ENCODE results near the gene ATP8B4.

The ATP8B4 gene

DNA sequence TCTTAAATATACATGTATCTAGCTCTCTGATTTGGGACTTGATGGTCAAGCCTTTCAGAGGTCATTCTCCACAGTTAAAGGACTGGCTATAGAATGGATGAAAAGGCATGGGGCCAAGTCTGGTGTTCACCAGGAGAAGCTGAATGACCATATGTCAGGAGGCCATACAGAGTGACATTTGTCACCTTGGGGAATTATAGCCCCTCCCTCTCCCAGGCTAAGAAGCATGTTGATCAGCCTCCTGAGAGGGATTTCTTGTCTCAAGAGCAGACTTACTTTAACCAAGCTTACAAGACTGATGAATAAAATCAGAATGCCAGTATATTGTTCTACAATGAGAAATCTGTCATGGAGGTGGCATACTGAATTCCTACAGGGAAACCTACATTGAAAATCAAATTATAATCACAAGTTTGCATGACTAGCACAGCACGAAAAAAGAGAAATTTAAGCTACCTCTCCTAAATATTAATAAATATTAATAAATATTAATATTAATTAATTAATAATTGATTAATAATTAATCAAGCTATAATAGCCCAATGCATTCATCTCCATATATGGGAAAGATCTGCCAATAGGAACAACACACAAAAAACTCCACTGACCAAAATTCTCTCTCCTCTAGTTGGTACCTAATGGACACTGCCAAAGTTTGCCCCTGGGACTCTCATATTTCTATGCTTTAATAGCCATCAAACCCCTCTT is 47.3 kb downstream of the ATP8B4 start:
- no peaks in the 10 kb centered on the region for H3K4me1 ChIP-seq (ENCODE audit: control insufficient read depth, insufficient read depth, low read length)
- no peaks in the 10 kb centered on the region for H3K9me3 ChIP-seq (replicated peaks; ENCODE audit: low read length)
- no peak overlapping the region for H3K4me2 ChIP-seq (ENCODE audit: low read length)
- H3K27me3 ChIP-seq (ENCODE audit: control insufficient read depth, insufficient read depth, low read length), result no peaks in the 10 kb centered on the region
- H3K4me3 ChIP-seq (ENCODE audit: low read length), result no peak overlapping the region
- no peaks in the 10 kb centered on the region for H3K36me3 ChIP-seq (ENCODE audit: insufficient read depth, low read length)
- H3K9ac ChIP-seq (ENCODE audit: low read depth, low read length), result no peak overlapping the region

DNA sequence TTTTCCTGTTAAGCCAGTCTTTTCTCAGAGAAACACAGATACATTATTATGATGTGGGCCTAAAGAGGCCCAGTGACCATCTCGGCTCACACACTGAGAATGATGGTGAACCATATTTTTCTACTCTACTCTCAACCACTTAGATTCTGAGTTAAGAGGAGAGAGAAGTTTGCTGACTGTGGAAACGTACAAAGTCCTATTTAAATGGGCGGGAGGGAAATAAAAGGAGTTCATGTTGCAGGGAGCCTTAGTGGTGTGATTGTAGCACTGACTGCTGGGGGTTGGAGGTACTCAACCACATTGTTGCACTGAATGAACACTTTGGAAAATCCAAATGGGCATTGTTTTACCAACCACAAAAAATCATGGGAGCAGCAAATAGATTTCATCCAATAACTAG is 51.0 kb downstream of the ATP8B4 start:
- Histone ChIP-seq H3K4me3 (ENCODE audit: low read length) (no peak overlapping the region), H3K9ac (ENCODE audit: low read depth, low read length) (no peak overlapping the region), H3K4me1 (ENCODE audit: control insufficient read depth, insufficient read depth, low read length) (no peaks in the 10 kb centered on the region), H3K9me3 (replicated peaks; ENCODE audit: low read length) (no peaks in the 10 kb centered on the region), H3K27me3 (ENCODE audit: control insufficient read depth, insufficient read depth, low read length) (no peaks in the 10 kb centered on the region), H3K36me3 (ENCODE audit: insufficient read depth, low read length) (no peaks in the 10 kb centered on the region), H3K4me2 (ENCODE audit: low read length) (no peak overlapping the region)

DNA sequence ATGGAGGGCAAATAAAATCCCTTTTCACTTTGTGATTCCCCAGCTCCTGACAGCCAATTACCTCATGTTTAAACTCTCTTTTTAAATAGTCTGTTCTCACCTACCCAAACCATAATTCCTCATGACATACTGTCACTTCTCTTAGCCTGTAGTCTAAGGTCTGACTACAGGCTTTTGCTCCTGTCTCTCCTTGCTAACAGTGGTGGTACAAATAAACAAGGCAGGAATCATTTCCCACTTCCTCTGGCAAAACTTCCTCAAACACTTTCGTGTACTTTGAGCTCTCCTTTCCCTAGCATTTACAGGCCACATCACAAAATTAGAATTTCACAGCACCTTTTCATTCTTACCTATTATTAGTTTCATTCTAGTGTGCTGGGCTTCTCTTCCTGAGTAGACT is 51.8 kb downstream of the ATP8B4 start:
- Histone ChIP-seq H3K36me3 (ENCODE audit: insufficient read depth, low read length) (no peaks in the 10 kb centered on the region), H3K9me3 (replicated peaks; ENCODE audit: low read length) (no peaks in the 10 kb centered on the region), H3K4me1 (ENCODE audit: control insufficient read depth, insufficient read depth, low read length) (no peaks in the 10 kb centered on the region), H3K4me2 (ENCODE audit: low read length) (no peak overlapping the region), H3K4me3 (ENCODE audit: low read length) (no peak overlapping the region), H3K27me3 (ENCODE audit: control insufficient read depth, insufficient read depth, low read length) (no peaks in the 10 kb centered on the region), H3K9ac (ENCODE audit: low read depth, low read length) (no peak overlapping the region)

DNA sequence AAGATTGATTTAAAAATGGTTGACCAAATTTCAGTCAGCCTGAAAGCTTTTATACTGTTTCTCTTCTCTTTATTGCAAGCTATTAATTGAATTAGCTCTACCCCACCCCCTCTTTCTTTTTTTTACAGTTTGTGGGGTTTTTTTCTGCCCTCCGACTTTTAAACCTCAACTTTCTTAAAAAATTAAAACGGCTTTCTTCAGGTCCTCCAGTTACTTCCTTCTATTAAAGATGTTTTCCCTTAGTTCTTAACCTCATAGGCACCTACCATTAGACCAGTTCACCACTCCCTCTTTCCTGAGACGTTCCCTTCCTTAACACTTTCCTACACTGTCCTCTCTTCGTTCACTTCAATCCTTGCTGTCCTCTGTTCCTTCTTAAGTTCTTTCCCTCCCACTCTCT is 52.4 kb downstream of the ATP8B4 start:
- Histone ChIP-seq H3K27me3 (ENCODE audit: control insufficient read depth, insufficient read depth, low read length) (no peaks in the 10 kb centered on the region), H3K4me1 (ENCODE audit: control insufficient read depth, insufficient read depth, low read length) (no peaks in the 10 kb centered on the region), H3K9ac (ENCODE audit: low read depth, low read length) (no peak overlapping the region), H3K4me2 (ENCODE audit: low read length) (no peak overlapping the region), H3K36me3 (ENCODE audit: insufficient read depth, low read length) (no peaks in the 10 kb centered on the region), H3K4me3 (ENCODE audit: low read length) (no peak overlapping the region), H3K9me3 (replicated peaks; ENCODE audit: low read length) (no peaks in the 10 kb centered on the region)

DNA sequence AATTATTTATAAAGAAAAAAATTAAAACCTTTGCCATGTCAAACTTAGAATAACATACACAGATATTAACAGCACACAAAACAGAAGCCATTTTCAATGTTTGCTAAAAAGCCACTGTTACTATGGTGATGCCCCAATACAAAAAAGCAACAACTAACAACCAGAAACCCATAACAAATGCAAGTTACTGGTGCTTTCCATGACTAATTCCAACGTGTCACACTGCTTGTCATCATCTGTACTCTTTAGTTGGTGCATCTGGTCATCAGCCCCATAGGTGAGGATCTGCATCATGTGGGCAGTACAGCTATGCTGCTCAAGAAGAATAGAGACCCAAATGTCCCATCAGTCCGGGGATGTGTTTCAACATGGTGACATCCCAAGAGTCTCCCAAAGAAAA is 52.8 kb downstream of the ATP8B4 start:
- no peaks in the 10 kb centered on the region for H3K36me3 ChIP-seq (ENCODE audit: insufficient read depth, low read length)
- H3K9me3 ChIP-seq (replicated peaks; ENCODE audit: low read length), result no peaks in the 10 kb centered on the region
- H3K27me3 ChIP-seq (ENCODE audit: control insufficient read depth, insufficient read depth, low read length), result no peaks in the 10 kb centered on the region
- H3K9ac ChIP-seq (ENCODE audit: low read depth, low read length), result no peak overlapping the region
- no peak overlapping the region for H3K4me3 ChIP-seq (ENCODE audit: low read length)
- H3K4me1 ChIP-seq (ENCODE audit: control insufficient read depth, insufficient read depth, low read length), result no peaks in the 10 kb centered on the region
- H3K4me2 ChIP-seq (ENCODE audit: low read length), result no peak overlapping the region

DNA sequence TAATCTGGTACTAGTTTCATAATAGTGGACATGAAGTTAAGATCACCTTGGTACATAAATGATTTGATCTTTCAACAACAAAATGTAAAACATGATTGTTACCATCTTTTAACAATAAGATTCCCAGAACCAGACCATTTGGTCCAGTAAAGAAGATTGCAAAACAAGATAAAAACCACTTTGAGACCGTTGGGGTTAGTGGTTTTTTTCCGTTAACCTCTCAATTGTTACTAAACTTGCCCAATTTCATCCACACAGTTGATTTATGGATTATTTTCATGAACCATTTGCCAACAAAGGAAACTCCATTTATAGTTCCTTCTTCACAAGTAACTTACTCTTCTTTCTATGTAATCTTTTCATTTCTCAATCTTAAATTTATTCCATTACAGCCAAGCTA is 53.8 kb downstream of the ATP8B4 start:
- H3K27me3 ChIP-seq (ENCODE audit: control insufficient read depth, insufficient read depth, low read length), result no peaks in the 10 kb centered on the region
- no peaks in the 10 kb centered on the region for H3K36me3 ChIP-seq (ENCODE audit: insufficient read depth, low read length)
- H3K9ac ChIP-seq (ENCODE audit: low read depth, low read length), result no peak overlapping the region
- no peak overlapping the region for H3K4me2 ChIP-seq (ENCODE audit: low read length)
- no peaks in the 10 kb centered on the region for H3K4me1 ChIP-seq (ENCODE audit: control insufficient read depth, insufficient read depth, low read length)
- H3K9me3 ChIP-seq (replicated peaks; ENCODE audit: low read length), result no peaks in the 10 kb centered on the region
- no peak overlapping the region for H3K4me3 ChIP-seq (ENCODE audit: low read length)

DNA sequence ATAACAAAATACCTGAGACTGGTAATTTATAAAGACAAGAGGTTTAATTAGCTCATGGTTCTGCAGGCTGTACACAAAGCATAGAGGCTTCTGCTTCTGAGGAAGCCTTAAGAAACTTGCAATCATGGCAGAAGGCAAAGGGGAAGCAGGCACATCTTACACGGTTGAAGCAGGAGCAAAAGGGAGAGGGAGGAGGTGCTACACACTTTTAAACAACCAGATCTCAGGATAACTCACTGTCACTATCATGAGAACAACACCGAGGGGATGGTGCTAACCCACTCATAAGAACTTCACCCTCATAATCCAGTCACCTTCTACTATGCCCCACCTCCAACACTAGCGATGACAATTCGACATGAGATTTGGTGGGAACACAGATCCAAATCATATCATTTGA is 54.4 kb downstream of the ATP8B4 start:
- no peaks in the 10 kb centered on the region for H3K4me1 ChIP-seq (ENCODE audit: control insufficient read depth, insufficient read depth, low read length)
- H3K4me2 ChIP-seq (ENCODE audit: low read length), result no peak overlapping the region
- H3K4me3 ChIP-seq (ENCODE audit: low read length), result no peak overlapping the region
- no peaks in the 10 kb centered on the region for H3K27me3 ChIP-seq (ENCODE audit: control insufficient read depth, insufficient read depth, low read length)
- no peak overlapping the region for H3K9ac ChIP-seq (ENCODE audit: low read depth, low read length)
- no peaks in the 10 kb centered on the region for H3K36me3 ChIP-seq (ENCODE audit: insufficient read depth, low read length)
- H3K9me3 ChIP-seq (replicated peaks; ENCODE audit: low read length), result no peaks in the 10 kb centered on the region

DNA sequence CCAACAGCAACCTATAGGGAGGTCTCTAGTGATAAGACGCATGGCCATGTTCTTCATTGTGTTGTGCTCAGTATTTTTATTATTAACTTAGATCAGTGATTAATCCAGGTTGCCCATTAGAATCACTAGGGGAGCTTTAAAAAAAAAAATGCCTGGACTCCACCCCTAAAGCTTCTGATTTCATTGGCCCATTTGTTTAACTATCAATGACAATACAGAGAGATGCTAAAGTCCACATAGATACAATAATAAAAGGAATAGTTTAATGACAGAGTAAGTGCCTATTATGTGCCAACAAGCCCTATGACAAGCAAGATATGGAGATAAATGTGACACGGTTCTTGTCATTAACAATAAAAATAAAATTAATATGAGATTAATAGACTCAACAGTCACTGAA is 55.8 kb downstream of the ATP8B4 start:
- no peak overlapping the region for H3K4me3 ChIP-seq (ENCODE audit: low read length)
- no peaks in the 10 kb centered on the region for H3K4me1 ChIP-seq (ENCODE audit: control insufficient read depth, insufficient read depth, low read length)
- no peaks in the 10 kb centered on the region for H3K9me3 ChIP-seq (replicated peaks; ENCODE audit: low read length)
- H3K27me3 ChIP-seq (ENCODE audit: control insufficient read depth, insufficient read depth, low read length), result no peaks in the 10 kb centered on the region
- no peak overlapping the region for H3K4me2 ChIP-seq (ENCODE audit: low read length)
- H3K36me3 ChIP-seq (ENCODE audit: insufficient read depth, low read length), result no peaks in the 10 kb centered on the region
- H3K9ac ChIP-seq (ENCODE audit: low read depth, low read length), result no peak overlapping the region

DNA sequence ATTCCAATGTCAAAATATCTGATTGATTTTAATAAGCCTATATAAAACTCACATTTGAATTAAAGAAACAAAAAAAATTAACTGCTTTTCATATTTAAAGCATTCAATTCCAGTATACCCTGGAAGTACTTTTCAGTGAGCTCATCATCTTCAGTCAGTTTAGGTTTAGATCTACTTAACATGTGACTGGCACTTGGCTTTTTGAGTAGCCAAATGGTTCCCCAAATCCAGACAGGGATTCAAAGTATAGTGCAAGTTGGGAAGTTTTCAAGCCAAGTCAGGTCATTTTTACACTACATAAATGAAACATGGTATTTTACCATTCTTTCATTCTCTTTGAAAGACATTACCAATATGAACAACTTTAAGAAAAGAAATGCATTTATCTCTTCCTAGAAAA is 57.5 kb downstream of the ATP8B4 start:
- H3K27me3 ChIP-seq (ENCODE audit: control insufficient read depth, insufficient read depth, low read length), result no peaks in the 10 kb centered on the region
- H3K9me3 ChIP-seq (replicated peaks; ENCODE audit: low read length), result no peaks in the 10 kb centered on the region
- H3K4me1 ChIP-seq (ENCODE audit: control insufficient read depth, insufficient read depth, low read length), result no peaks in the 10 kb centered on the region
- no peak overlapping the region for H3K4me3 ChIP-seq (ENCODE audit: low read length)
- no peaks in the 10 kb centered on the region for H3K36me3 ChIP-seq (ENCODE audit: insufficient read depth, low read length)
- H3K4me2 ChIP-seq (ENCODE audit: low read length), result no peak overlapping the region
- H3K9ac ChIP-seq (ENCODE audit: low read depth, low read length), result no peak overlapping the region

DNA sequence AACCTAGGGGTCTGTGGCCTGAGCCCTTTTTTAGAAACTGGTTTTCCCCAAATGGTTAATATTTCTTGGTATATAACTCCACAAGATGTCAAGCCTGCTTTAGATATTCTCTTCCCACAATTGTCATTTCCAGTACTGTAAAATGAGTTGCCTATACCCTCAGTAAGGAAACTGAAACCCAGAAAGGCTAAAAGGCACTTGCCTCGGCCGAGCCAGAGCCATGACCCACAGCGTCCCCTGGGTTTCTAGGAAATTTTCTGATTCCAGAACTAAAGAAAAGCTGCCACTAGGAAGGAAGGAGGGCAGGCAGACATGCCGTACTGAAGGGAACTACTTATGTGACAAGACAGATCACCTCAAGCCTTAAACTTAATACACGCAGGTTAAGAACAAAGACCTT is 59.1 kb downstream of the ATP8B4 start:
- H3K36me3 ChIP-seq (ENCODE audit: insufficient read depth, low read length), result no peaks in the 10 kb centered on the region
- no peak overlapping the region for H3K9ac ChIP-seq (ENCODE audit: low read depth, low read length)
- H3K4me1 ChIP-seq (ENCODE audit: control insufficient read depth, insufficient read depth, low read length), result peaks cover 7% of the 10 kb centered on the region
- H3K4me2 ChIP-seq (ENCODE audit: low read length), result no peak overlapping the region
- no peaks in the 10 kb centered on the region for H3K27me3 ChIP-seq (ENCODE audit: control insufficient read depth, insufficient read depth, low read length)
- H3K9me3 ChIP-seq (replicated peaks; ENCODE audit: low read length), result no peaks in the 10 kb centered on the region
- no peak overlapping the region for H3K4me3 ChIP-seq (ENCODE audit: low read length)

DNA sequence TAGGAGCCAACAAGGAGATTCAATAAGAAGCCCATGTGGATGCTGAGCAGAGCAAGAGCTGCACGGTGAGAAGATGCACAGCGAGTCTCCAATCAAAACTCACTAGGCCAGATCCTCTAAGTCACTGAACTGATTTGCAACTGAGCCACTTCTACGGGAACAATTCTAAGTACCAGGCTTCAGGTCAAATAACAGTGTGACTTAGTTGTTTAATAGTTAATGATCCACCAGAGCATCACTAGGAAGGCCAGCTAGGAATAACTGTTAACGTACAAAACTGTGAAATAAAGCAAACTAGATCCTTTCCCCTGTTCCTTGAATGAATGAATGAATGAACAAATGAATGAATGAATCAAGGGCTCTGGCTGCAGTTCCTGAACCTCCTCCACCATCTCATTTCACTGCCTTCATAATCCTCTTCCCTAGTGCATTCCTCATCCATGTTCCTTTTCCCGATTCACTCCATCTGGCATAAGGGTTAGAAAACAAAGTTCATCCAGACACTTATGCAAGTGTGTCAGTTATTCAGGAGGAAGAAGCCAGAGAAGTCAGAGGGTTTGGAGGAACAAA is 59.7 kb downstream of the ATP8B4 start:
- Histone ChIP-seq H3K27me3 (ENCODE audit: control insufficient read depth, insufficient read depth, low read length) (no peaks in the 10 kb centered on the region), H3K4me2 (ENCODE audit: low read length) (no peak overlapping the region), H3K4me1 (ENCODE audit: control insufficient read depth, insufficient read depth, low read length) (peaks cover 7% of the 10 kb centered on the region), H3K9ac (ENCODE audit: low read depth, low read length) (no peak overlapping the region), H3K36me3 (ENCODE audit: insufficient read depth, low read length) (no peaks in the 10 kb centered on the region), H3K4me3 (ENCODE audit: low read length) (no peak overlapping the region), H3K9me3 (replicated peaks; ENCODE audit: low read length) (no peaks in the 10 kb centered on the region)

DNA sequence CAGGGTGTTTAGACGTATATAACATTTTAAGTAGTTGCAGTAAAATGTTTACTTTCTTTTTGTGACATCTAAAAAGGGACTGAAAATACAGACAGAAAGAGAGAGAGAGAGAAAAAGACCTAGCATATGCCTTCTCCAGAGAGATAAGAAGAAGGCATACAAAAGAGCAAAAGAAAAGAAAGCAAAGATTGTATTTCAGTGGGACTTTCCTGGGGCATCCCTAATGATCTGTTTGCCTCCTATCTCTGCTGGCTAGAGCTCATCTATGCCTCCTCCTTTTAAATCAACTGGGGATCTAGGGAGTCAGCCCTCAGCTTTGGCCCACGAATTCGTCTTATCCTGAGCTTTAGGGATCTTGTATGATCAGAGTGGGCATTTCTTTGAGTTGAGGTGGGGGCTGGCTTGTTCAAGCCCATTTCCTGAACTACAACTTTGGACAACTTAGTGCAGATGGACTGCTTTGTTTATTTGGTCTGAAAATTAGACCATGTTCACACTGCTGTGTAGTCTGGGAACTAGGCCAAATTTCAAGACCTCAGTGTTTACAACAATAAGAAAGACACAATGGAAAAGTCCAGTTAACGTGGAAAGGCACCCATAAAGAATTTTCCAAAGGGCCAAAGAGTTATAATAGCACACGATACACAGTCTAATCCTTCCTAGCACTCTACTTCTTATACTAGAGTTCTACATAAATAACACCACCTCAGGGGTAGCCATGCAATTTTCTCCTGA is 61.0 kb downstream of the ATP8B4 start:
- Histone ChIP-seq H3K36me3 (ENCODE audit: insufficient read depth, low read length) (no peaks in the 10 kb centered on the region), H3K4me2 (ENCODE audit: low read length) (no peak overlapping the region), H3K27me3 (ENCODE audit: control insufficient read depth, insufficient read depth, low read length) (no peaks in the 10 kb centered on the region), H3K9me3 (replicated peaks; ENCODE audit: low read length) (no peaks in the 10 kb centered on the region), H3K4me1 (ENCODE audit: control insufficient read depth, insufficient read depth, low read length) (peaks cover 7% of the 10 kb centered on the region), H3K9ac (ENCODE audit: low read depth, low read length) (no peak overlapping the region), H3K4me3 (ENCODE audit: low read length) (no peak overlapping the region)
